Body of pancreas (tissue), 4 donors: ENCODE data around the gene APLF. TPM values are rescaled to one million over a fixed set of nuclear protein-coding genes. Genes with fewer than 3 reads are reported as not detected.

ENCODE experiments used
- ATAC-seq: fragments of 150-250 bp; one replicate; pipeline ENCODE4 v1.9.1; 2016
- DNase-seq, 4 donors: peaks; one replicate each; pipeline ENCODE4 v3.0.0-alpha.2; 2019
- H3K27ac ChIP-seq, 4 donors: fragments of 200-600 bp; sonication (generic); 1 replicate in 3 of 4; 2 replicates in 1 of 4; pipeline versions ENCODE4 v1.5.1 to v1.6.1; 2016 to 2019; ENCODE audit warnings: mild to moderate bottlenecking in 1 of 4, mixed read lengths in 1 of 4, moderate library complexity in 1 of 4
- H3K27me3 ChIP-seq, 2 donors: fragments of 200-600 bp; sonication (generic); one replicate each; pipeline ENCODE4 v1.6.0; 2016; ENCODE audit warnings: mild to moderate bottlenecking in 1 of 2
- H3K36me3 ChIP-seq, 2 donors: fragments of 200-600 bp; sonication (generic); replicated peaks in 1 of 2; 2 replicates each; pipeline ENCODE4 v1.5.1; 2016; ENCODE audit warnings: low read depth in 2 of 2; ENCODE audit not compliant: insufficient read depth in 1 of 2
- H3K4me1 ChIP-seq: fragments of 200-600 bp; sonication (generic); one replicate; pipeline ENCODE4 v1.6.0; 2016
- H3K4me3 ChIP-seq, 2 donors: fragments of 200-600 bp; sonication (generic); 1 replicate in 1 of 2; 2 replicates in 1 of 2; pipeline ENCODE4 v1.5.1; 2016 to 2019
- H3K9me3 ChIP-seq, 3 donors: fragments of 200-600 bp; sonication (generic); 1 replicate in 2 of 3; 2 replicates in 1 of 3; pipeline ENCODE4 v1.5.1; 2016
- POLR2A ChIP-seq, 3 donors: fragments of 450-650 bp; IDR thresholded peaks; one replicate each; pipeline ENCODE4 v1.6.1; 2016; ENCODE audit warnings: antibody characterized with exemption in 3 of 3, mild to moderate bottlenecking in 2 of 3
- WGBS, 2 donors: methylation state at CpG; one replicate each; pipeline ENCODE4 v1.1.5; 2017; 5-methylcytosine and 5-hydroxymethylcytosine counted together
- intact Hi-C: fragments of 100-400 bp; cut with DNase I; formaldehyde crosslinking; loops from one replicate; pipeline ENCODE4 v1.15.1; 2023
- total RNA-seq, 2 donors: library from RNA; depleted of rRNA; stranded (reverse); fragments of >200 nt; gene quantifications; one replicate each; pipeline ENCODE4 v1.1.0, GENCODE V29; 2016
- TF ChIP-seq, protein P1 (sequence below), 7 experiments: fragments of 450-650 bp in 4 of 7; fragments of 200-600 bp in 3 of 7; sonication (generic) in 3 of 7; IDR thresholded peaks; one replicate each; pipeline ENCODE4 v1.5.1; 2016 to 2019; ENCODE audit warnings: antibody characterized with exemption in 7 of 7

APLF gene, protein sequence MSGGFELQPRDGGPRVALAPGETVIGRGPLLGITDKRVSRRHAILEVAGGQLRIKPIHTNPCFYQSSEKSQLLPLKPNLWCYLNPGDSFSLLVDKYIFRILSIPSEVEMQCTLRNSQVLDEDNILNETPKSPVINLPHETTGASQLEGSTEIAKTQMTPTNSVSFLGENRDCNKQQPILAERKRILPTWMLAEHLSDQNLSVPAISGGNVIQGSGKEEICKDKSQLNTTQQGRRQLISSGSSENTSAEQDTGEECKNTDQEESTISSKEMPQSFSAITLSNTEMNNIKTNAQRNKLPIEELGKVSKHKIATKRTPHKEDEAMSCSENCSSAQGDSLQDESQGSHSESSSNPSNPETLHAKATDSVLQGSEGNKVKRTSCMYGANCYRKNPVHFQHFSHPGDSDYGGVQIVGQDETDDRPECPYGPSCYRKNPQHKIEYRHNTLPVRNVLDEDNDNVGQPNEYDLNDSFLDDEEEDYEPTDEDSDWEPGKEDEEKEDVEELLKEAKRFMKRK
- 1 to 10 TPM; 3.9 to 4.0 TPM for total RNA-seq

DNA sequence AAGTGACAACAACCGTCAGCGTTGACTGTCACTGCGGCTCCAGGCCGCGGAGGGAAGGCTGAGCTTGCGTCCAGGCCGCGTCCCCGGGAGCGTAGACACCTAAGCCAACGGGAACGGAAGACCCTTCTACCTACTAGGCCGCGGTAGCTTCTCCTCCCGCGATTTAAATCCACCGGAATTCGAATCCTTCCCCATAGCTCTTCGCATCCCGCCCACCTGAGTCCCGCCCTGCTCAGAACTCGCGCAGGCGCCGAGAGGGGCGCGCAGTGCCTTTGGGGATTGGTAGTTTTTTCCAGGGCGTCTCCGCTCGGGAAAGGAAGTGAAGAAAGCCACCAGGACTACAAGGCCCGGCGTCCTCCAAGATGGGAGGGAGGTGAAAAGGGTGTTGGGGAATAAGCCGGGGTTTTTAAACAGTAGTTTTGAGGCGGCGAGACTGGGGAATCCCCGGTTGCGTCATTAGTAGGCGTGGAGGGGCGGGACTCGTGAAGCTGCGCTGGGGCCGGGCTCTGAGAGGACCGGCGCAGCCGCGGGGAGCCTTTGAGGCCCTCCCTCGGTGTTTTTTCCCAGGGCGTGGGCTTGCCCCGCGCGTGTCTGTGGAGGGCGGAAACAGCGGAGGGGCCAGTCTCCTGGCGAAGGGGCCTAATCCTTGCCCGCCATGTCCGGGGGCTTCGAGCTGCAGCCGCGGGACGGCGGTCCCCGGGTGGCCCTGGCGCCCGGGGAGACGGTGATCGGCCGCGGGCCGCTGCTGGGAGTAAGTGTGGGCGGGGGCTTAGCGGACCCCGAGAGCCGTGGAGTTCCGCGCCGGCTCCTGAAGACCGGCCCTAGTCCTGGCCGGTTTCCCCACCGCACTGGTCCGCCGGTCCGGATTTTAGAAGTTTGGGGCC lies at the start of gene APLF, which contains the start of gene FBXO48:
APLF (plus strand) TSS at position 509 of the 884 bp plus-strand sequence; CDS start at position 656, 147 bp downstream.
FBXO48 (minus strand) TSS at position 218 of the 884 bp plus-strand sequence. CDS start 2,149 bp downstream, outside the sequence.
- ATAC-seq = peak; percentile 97
- Histone ChIP-seq H3K4me3 (peak within 1 kb of the TSS; percentile 74 to 90), H3K9me3 (no peaks in the 10 kb centered on the region), H3K36me3 (no peaks in the 10 kb centered on the region), H3K27ac (peak within 1 kb of the TSS; percentile 64 to 89 (median 84)), H3K4me1 (peaks cover 16% of the 10 kb centered on the region), H3K27me3 (no peaks in the 10 kb centered on the region)
- DNase-seq = peak; percentile 98 to 99 (median 98)
- WGBS, 2 donors = 0% methylated on average over 41 to 62 of the region's 82 CpGs
- intact Hi-C loops = loop anchor here (10.0 kb wide), 1 partner anchor 457 kb away; no protein-coding TSS in a partner anchor
- peak; percentile 68 to 84 (median 79) for TF ChIP-seq POLR2A (IDR thresholded peaks at IDR 0.05)
- TF ChIP-seq, protein P1, sequence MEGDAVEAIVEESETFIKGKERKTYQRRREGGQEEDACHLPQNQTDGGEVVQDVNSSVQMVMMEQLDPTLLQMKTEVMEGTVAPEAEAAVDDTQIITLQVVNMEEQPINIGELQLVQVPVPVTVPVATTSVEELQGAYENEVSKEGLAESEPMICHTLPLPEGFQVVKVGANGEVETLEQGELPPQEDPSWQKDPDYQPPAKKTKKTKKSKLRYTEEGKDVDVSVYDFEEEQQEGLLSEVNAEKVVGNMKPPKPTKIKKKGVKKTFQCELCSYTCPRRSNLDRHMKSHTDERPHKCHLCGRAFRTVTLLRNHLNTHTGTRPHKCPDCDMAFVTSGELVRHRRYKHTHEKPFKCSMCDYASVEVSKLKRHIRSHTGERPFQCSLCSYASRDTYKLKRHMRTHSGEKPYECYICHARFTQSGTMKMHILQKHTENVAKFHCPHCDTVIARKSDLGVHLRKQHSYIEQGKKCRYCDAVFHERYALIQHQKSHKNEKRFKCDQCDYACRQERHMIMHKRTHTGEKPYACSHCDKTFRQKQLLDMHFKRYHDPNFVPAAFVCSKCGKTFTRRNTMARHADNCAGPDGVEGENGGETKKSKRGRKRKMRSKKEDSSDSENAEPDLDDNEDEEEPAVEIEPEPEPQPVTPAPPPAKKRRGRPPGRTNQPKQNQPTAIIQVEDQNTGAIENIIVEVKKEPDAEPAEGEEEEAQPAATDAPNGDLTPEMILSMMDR (IDR thresholded peaks at IDR 0.05) = no peak

DNA sequence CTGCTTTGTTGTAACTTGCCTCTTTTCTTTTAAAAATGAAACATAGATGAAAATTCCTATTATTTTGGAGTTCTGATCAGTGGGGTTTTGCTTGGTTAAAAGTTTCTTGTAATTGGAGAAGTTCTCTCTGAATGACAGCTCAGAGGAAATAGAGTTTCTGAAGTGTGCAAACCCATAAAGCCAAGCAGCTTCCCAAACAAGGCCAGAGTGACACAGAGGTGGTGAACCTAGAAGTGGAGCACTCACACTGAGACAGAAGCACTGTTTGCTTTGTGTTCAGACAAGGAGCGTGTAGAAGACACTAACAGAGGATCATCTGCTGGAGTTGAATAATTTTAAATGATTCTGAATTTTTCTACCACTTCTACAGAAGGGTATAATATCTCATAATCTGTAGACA lies 49.5 kb upstream of the APLF start:
- TF ChIP-seq, protein P1 (IDR thresholded peaks at IDR 0.05) = no peak
- no peak for TF ChIP-seq POLR2A (IDR thresholded peaks at IDR 0.05)
- ATAC-seq (no peak), DNase-seq (no peak)
- Histone ChIP-seq H3K27ac (no peak overlapping the region), H3K27me3 (no peaks in the 10 kb centered on the region), H3K36me3 (no peaks in the 10 kb centered on the region), H3K4me1 (no peaks in the 10 kb centered on the region), H3K4me3 (no peak overlapping the region), H3K9me3 (no peaks in the 10 kb centered on the region)
- WGBS, 2 donors = 42 to 56% methylated on average over 1 of the region's 1 CpG
- intact Hi-C loops = no loop called here

DNA sequence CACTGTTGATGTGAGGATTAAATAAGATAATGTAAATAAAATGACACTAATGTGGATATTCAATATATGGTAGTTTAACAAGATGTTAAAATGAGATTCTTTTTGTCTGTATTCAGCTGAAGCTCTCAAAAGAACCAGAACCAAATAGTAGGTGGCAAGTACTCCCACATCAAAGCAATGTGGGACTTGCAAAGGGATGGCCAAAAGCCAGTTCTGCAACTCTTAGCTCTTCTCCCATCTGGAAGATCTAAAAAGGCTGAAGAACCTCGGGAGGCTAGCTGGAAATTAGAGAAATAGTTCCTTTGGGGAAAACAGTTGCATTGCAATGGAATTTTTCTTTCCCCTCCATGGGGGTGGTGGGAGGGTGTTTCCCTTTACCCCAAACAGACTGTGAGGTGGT lies 49.0 kb upstream of the APLF start:
- H3K9me3 ChIP-seq = no peaks in the 10 kb centered on the region
- no peak for ATAC-seq
- H3K4me3 ChIP-seq = no peak overlapping the region
- 73 to 79% methylated on average over 1 of the region's 1 CpG for WGBS, 2 donors
- H3K27me3 ChIP-seq = no peaks in the 10 kb centered on the region
- H3K4me1 ChIP-seq = no peaks in the 10 kb centered on the region
- intact Hi-C loops = no loop called here
- no peak for DNase-seq
- TF ChIP-seq, protein P1 (IDR thresholded peaks at IDR 0.05) = no peak
- TF ChIP-seq POLR2A (IDR thresholded peaks at IDR 0.05) = no peak
- H3K36me3 ChIP-seq = no peaks in the 10 kb centered on the region
- no peak overlapping the region for H3K27ac ChIP-seq

DNA sequence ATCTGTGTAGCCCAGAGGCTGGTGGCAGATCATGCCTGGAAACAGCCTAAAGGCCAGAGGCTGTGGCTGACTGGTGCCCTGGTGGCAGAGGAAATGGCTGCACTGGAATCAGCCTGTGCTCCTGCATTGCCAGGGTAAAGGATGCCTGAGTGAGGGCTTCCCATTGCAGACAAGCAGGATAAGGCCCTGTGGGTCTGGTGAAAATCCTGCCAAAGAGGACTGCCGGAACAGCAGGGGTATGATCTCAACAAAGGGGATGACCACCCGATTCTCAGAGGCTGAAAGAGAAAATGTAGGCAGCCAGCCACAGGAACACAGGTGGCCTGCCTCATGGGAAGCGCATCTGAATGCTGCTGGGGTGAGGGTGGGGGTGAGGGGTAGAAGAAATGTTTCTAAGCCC lies 48.5 kb upstream of the APLF start:
- no peaks in the 10 kb centered on the region for H3K9me3 ChIP-seq
- no peaks in the 10 kb centered on the region for H3K4me1 ChIP-seq
- TF ChIP-seq POLR2A (IDR thresholded peaks at IDR 0.05) = no peak
- TF ChIP-seq, protein P1 (IDR thresholded peaks at IDR 0.05) = no peak
- H3K36me3 ChIP-seq = no peaks in the 10 kb centered on the region
- no peak overlapping the region for H3K4me3 ChIP-seq
- WGBS, 2 donors = 84 to 97% methylated on average over 3 of the region's 3 CpGs
- DNase-seq = no peak
- no peaks in the 10 kb centered on the region for H3K27me3 ChIP-seq
- H3K27ac ChIP-seq = no peak overlapping the region
- no peak for ATAC-seq
- intact Hi-C loops = no loop called here
